DND-41 (cell line): Measurements from ENCODE around the gene NUDT3.

Experiments used
- ATAC-seq: fragments of 200-7000 bp; cut with Tn5 transposase; 3 replicates; pipeline ENCODE4 v1.9.1; 2021; ENCODE audit warnings: low read depth; ENCODE audit not compliant: insufficient read depth
- DNase-seq: peaks from one replicate; pipeline ENCODE4 v3.0.0-alpha.2; 2020
- H2AFZ ChIP-seq: 2 replicates; pipeline ENCODE4 v1.6.0; 2012; ENCODE audit warnings: low read depth, low read length
- H3K27ac ChIP-seq: 2 replicates; pipeline ENCODE4 v1.5.1; 2012; ENCODE audit warnings: low read length, inconsistent platforms
- H3K27me3 ChIP-seq: fragments of 200-600 bp; sonication (generic); 2 replicates; pipeline ENCODE4 v1.6.0; 2012; ENCODE audit warnings: low read length, mild to moderate bottlenecking, inconsistent platforms; ENCODE audit not compliant: insufficient read depth, poor library complexity
- H3K36me3 ChIP-seq: 2 replicates; pipeline ENCODE4 v1.5.1; 2012; ENCODE audit warnings: low read length, inconsistent platforms; ENCODE audit not compliant: insufficient read depth
- H3K4me1 ChIP-seq: 2 replicates; pipeline ENCODE4 v1.5.1; 2012; ENCODE audit warnings: mild to moderate bottlenecking, low read length; ENCODE audit not compliant: insufficient read depth
- H3K4me2 ChIP-seq: 2 replicates; pipeline ENCODE4 v1.6.0; 2012; ENCODE audit warnings: mild to moderate bottlenecking, moderate library complexity, low read length, inconsistent platforms; ENCODE audit not compliant: insufficient read depth
- H3K4me3 ChIP-seq, 2 experiments: fragments of 200-600 bp in 1 of 2; shearing (Covaris generic) in 1 of 2; 2 replicates each; pipeline ENCODE4 v1.5.1; 2012 to 2016; ENCODE audit warnings: inconsistent platforms in 2 of 2, low read length in 2 of 2, mild to moderate bottlenecking in 2 of 2, low read depth in 1 of 2, moderate library complexity in 1 of 2
- H3K79me2 ChIP-seq: 2 replicates; pipeline ENCODE4 v1.6.0; 2012; ENCODE audit warnings: low read length, inconsistent platforms; ENCODE audit not compliant: insufficient read depth
- H3K9ac ChIP-seq: 2 replicates; pipeline ENCODE4 v1.6.0; 2012; ENCODE audit warnings: low read depth, mild to moderate bottlenecking, inconsistent platforms, low read length, moderate library complexity
- H3K9me3 ChIP-seq: 2 replicates; pipeline ENCODE4 v1.5.1; 2012; ENCODE audit warnings: low read length, moderate library complexity, mild to moderate bottlenecking, inconsistent platforms; ENCODE audit not compliant: insufficient read depth, severe bottlenecking
- H4K20me1 ChIP-seq: 2 replicates; pipeline ENCODE4 v1.6.0; 2012; ENCODE audit warnings: low read length; ENCODE audit not compliant: insufficient read depth
- CTCF ChIP-seq: IDR thresholded peaks from 2 replicates; pipeline ENCODE4 v1.5.1; 2012; ENCODE audit warnings: borderline replicate concordance, low read length, moderate library complexity, mild to moderate bottlenecking; ENCODE audit not compliant: poor library complexity, severe bottlenecking; ENCODE audit errors: extremely low read depth
- EZH2 ChIP-seq: IDR thresholded peaks from 3 replicates; pipeline ENCODE4 v1.6.1; 2012; ENCODE audit warnings: borderline replicate concordance, low read depth, mild to moderate bottlenecking, moderate library complexity, low read length, inconsistent platforms; ENCODE audit not compliant: severe bottlenecking

Gene NUDT3

GRCh38 chr6:34383656-34384320, 8.7 kb downstream of the NUDT3 start:
- H3K4me3 ChIP-seq = no peak overlapping the region
- H3K36me3 ChIP-seq = peaks cover 17% of the 10 kb centered on the region
- peaks cover 61% of the 10 kb centered on the region; the same call in 1 of the 2 replicates for H4K20me1 ChIP-seq
- ATAC-seq (no peak), DNase-seq (no peak)
- no peak overlapping the region for H3K4me2 ChIP-seq
- H3K27ac ChIP-seq = no peak overlapping the region
- H3K9me3 ChIP-seq = no peaks in the 10 kb centered on the region
- no peak overlapping the region for H2AFZ ChIP-seq
- no peak for TF ChIP-seq EZH2
- TF ChIP-seq CTCF = no peak
- H3K4me1 ChIP-seq = peaks cover 16% of the 10 kb centered on the region
- H3K9ac ChIP-seq = no peak overlapping the region
- peaks cover 99% of the 10 kb centered on the region for H3K79me2 ChIP-seq
- no peaks in the 10 kb centered on the region for H3K27me3 ChIP-seq

- no peak overlapping the region for H3K4me2 ChIP-seq
- no peaks in the 10 kb centered on the region for H3K9me3 ChIP-seq
- H3K36me3 ChIP-seq = peaks cover 17% of the 10 kb centered on the region
- H3K9ac ChIP-seq = no peak overlapping the region
- TF ChIP-seq EZH2 = no peak
- no peak for TF ChIP-seq CTCF
- DNase-seq = no peak
- H3K27me3 ChIP-seq = no peaks in the 10 kb centered on the region
- H4K20me1 ChIP-seq = peaks cover 66% of the 10 kb centered on the region; the same call in 1 of the 2 replicates
- peaks cover 99% of the 10 kb centered on the region for H3K79me2 ChIP-seq
- ATAC-seq = no peak
- H3K4me1 ChIP-seq = peaks cover 16% of the 10 kb centered on the region; the same call in 1 of the 2 replicates
- no peak overlapping the region for H3K4me3 ChIP-seq
- H2AFZ ChIP-seq = no peak overlapping the region
- no peak overlapping the region for H3K27ac ChIP-seq
Observed at GRCh38 chr6:34383161-34383631, 9.3 kb downstream of the NUDT3 start.

- H3K79me2 ChIP-seq = peaks cover 99% of the 10 kb centered on the region
- no peak overlapping the region for H3K4me2 ChIP-seq
- H3K4me1 ChIP-seq = 0 out of 2 replicates have a peak, but pooled peaks cover 4% of the 10 kb centered on the region
- DNase-seq (no peak), ATAC-seq (no peak)
- H3K9ac ChIP-seq = no peak overlapping the region
- no peak overlapping the region for H3K4me3 ChIP-seq
- H3K36me3 ChIP-seq = peaks cover 17% of the 10 kb centered on the region
- H3K9me3 ChIP-seq = no peaks in the 10 kb centered on the region
- no peak overlapping the region for H3K27ac ChIP-seq
- no peaks in the 10 kb centered on the region for H3K27me3 ChIP-seq
- peaks cover 70% of the 10 kb centered on the region for H4K20me1 ChIP-seq
- TF ChIP-seq EZH2 = no peak
- TF ChIP-seq CTCF = no peak
- H2AFZ ChIP-seq = no peak overlapping the region
Observed at GRCh38 chr6:34381081-34381480, 11.4 kb downstream of the NUDT3 start.
